Measurements from ENCODE around the gene ERN2.
A peak's percentile ranks its signal among the peaks of the same experiment; 100 is the strongest.

ERN2 gene

GRCh38 chr16:23678430-23679273 lies 34.4 kb downstream of the ERN2 start, which contains the start of gene PLK1:
TSS of gene PLK1 (plus strand) at chr16:23678889. CDS start at chr16:23678933, 44 bp downstream.
- no peaks in the 10 kb centered on the region for H3K27me3 ChIP-seq (ENCODE audit: control insufficient read depth in 5 of 5, insufficient read depth in 4 of 5, low read length in 5 of 5)
- no peaks in the 10 kb centered on the region for H3K9me3 ChIP-seq (ENCODE audit: control insufficient read depth in 5 of 5, low read length in 5 of 5)
- H3K4me1 ChIP-seq (ENCODE audit: control insufficient read depth in 5 of 5, insufficient read depth in 5 of 5, low read length in 5 of 5): peaks cover 0 to 16% (median 15%) of the 10 kb centered on the region in 5 donors
- peak within 1 kb of the TSS; percentile 68 to 80 (median 73) for H3K4me3 ChIP-seq (ENCODE audit: low read depth in 1 of 5, low read length in 5 of 5)
- H3K36me3 ChIP-seq (ENCODE audit: control insufficient read depth in 5 of 5, insufficient read depth in 5 of 5, low read length in 5 of 5): peaks cover 0 to 40% (median 22%) of the 10 kb centered on the region in 5 donors
- H3K27ac ChIP-seq (ENCODE audit: low read depth, low read length): no peak within 1 kb of the TSS
- H3K9ac ChIP-seq (ENCODE audit: low read length in 5 of 5): peak within 1 kb of the TSS in 4 of 5 donors; percentile 10 to 67 (median 45)

GRCh38 chr16:23676924-23677480 lies 36.0 kb downstream of the ERN2 start:
- H3K27ac ChIP-seq (ENCODE audit: low read depth, low read length): no peak overlapping the region
- H3K9ac ChIP-seq (ENCODE audit: low read length in 5 of 5): no peak overlapping the region
- H3K4me3 ChIP-seq (ENCODE audit: low read depth in 1 of 5, low read length in 5 of 5): no peak overlapping the region
- H3K9me3 ChIP-seq (ENCODE audit: control insufficient read depth in 5 of 5, low read length in 5 of 5): no peaks in the 10 kb centered on the region
- peaks cover 0 to 36% (median 17%) of the 10 kb centered on the region in 5 donors for H3K36me3 ChIP-seq (ENCODE audit: control insufficient read depth in 5 of 5, insufficient read depth in 5 of 5, low read length in 5 of 5)
- H3K4me1 ChIP-seq (ENCODE audit: control insufficient read depth in 5 of 5, insufficient read depth in 5 of 5, low read length in 5 of 5): peaks cover 0 to 16% (median 15%) of the 10 kb centered on the region in 5 donors
- H3K27me3 ChIP-seq (ENCODE audit: control insufficient read depth in 5 of 5, insufficient read depth in 4 of 5, low read length in 5 of 5): no peaks in the 10 kb centered on the region

- no peak overlapping the region for H3K4me3 ChIP-seq (ENCODE audit: low read depth in 1 of 5, low read length in 5 of 5)
Observed at GRCh38 chr16:23673971-23674614, 38.9 kb downstream of the ERN2 start.

GRCh38 chr16:23670137-23670776 lies 42.8 kb downstream of the ERN2 start:
- Histone ChIP-seq H3K36me3 (ENCODE audit: control insufficient read depth in 5 of 5, insufficient read depth in 5 of 5, low read length in 5 of 5) (peaks cover 28 to 77% (median 62%) of the 10 kb centered on the region in 5 donors), H3K4me3 (ENCODE audit: low read depth in 1 of 5, low read length in 5 of 5) (no peak overlapping the region), H3K4me1 (ENCODE audit: control insufficient read depth in 5 of 5, insufficient read depth in 5 of 5, low read length in 5 of 5) (no peaks in the 10 kb centered on the region), H3K27ac (ENCODE audit: low read depth, low read length) (no peak overlapping the region), H3K27me3 (ENCODE audit: control insufficient read depth in 5 of 5, insufficient read depth in 4 of 5, low read length in 5 of 5) (no peaks in the 10 kb centered on the region), H3K9ac (ENCODE audit: low read length in 5 of 5) (no peak overlapping the region), H3K9me3 (ENCODE audit: control insufficient read depth in 5 of 5, low read length in 5 of 5) (no peaks in the 10 kb centered on the region)

More at GRCh38 chr16:23673971-23674614, 38.9 kb downstream of the ERN2 start:
- H3K27me3 ChIP-seq (ENCODE audit: control insufficient read depth in 5 of 5, insufficient read depth in 4 of 5, low read length in 5 of 5): no peaks in the 10 kb centered on the region
- no peaks in the 10 kb centered on the region for H3K9me3 ChIP-seq (ENCODE audit: control insufficient read depth in 5 of 5, low read length in 5 of 5)
- no peak overlapping the region for H3K9ac ChIP-seq (ENCODE audit: low read length in 5 of 5)
- H3K36me3 ChIP-seq (ENCODE audit: control insufficient read depth in 5 of 5, insufficient read depth in 5 of 5, low read length in 5 of 5): peaks cover 2 to 45% (median 29%) of the 10 kb centered on the region in 5 donors
- H3K4me1 ChIP-seq (ENCODE audit: control insufficient read depth in 5 of 5, insufficient read depth in 5 of 5, low read length in 5 of 5): peaks cover 0 to 12% (median 11%) of the 10 kb centered on the region in 5 donors
- no peak overlapping the region for H3K27ac ChIP-seq (ENCODE audit: low read depth, low read length)

GRCh38 chr16:23668873-23669272 lies 44.1 kb downstream of the ERN2 start:
- Histone ChIP-seq H3K9me3 (ENCODE audit: control insufficient read depth in 5 of 5, low read length in 5 of 5) (no peaks in the 10 kb centered on the region), H3K4me3 (ENCODE audit: low read depth in 1 of 5, low read length in 5 of 5) (no peak overlapping the region), H3K27me3 (ENCODE audit: control insufficient read depth in 5 of 5, insufficient read depth in 4 of 5, low read length in 5 of 5) (no peaks in the 10 kb centered on the region), H3K27ac (ENCODE audit: low read depth, low read length) (no peak overlapping the region), H3K4me1 (ENCODE audit: control insufficient read depth in 5 of 5, insufficient read depth in 5 of 5, low read length in 5 of 5) (no peaks in the 10 kb centered on the region), H3K36me3 (ENCODE audit: control insufficient read depth in 5 of 5, insufficient read depth in 5 of 5, low read length in 5 of 5) (peaks cover 37 to 86% (median 76%) of the 10 kb centered on the region in 5 donors), H3K9ac (ENCODE audit: low read length in 5 of 5) (no peak overlapping the region)

- Histone ChIP-seq H3K4me1 (ENCODE audit: control insufficient read depth in 5 of 5, insufficient read depth in 5 of 5, low read length in 5 of 5) (no peaks in the 10 kb centered on the region), H3K9ac (ENCODE audit: low read length in 5 of 5) (no peak overlapping the region), H3K4me3 (ENCODE audit: low read depth in 1 of 5, low read length in 5 of 5) (no peak overlapping the region), H3K36me3 (ENCODE audit: control insufficient read depth in 5 of 5, insufficient read depth in 5 of 5, low read length in 5 of 5) (peaks cover 38 to 91% (median 80%) of the 10 kb centered on the region in 5 donors), H3K27ac (ENCODE audit: low read depth, low read length) (no peak overlapping the region), H3K9me3 (ENCODE audit: control insufficient read depth in 5 of 5, low read length in 5 of 5) (no peaks in the 10 kb centered on the region), H3K27me3 (ENCODE audit: control insufficient read depth in 5 of 5, insufficient read depth in 4 of 5, low read length in 5 of 5) (no peaks in the 10 kb centered on the region)
Observed at GRCh38 chr16:23668225-23668624, 44.8 kb downstream of the ERN2 start.

- Histone ChIP-seq H3K4me3 (ENCODE audit: low read depth in 1 of 5, low read length in 5 of 5) (no peak overlapping the region), H3K36me3 (ENCODE audit: control insufficient read depth in 5 of 5, insufficient read depth in 5 of 5, low read length in 5 of 5) (peaks cover 47 to 96% (median 88%) of the 10 kb centered on the region in 5 donors), H3K9me3 (ENCODE audit: control insufficient read depth in 5 of 5, low read length in 5 of 5) (no peaks in the 10 kb centered on the region), H3K27ac (ENCODE audit: low read depth, low read length) (no peak overlapping the region), H3K9ac (ENCODE audit: low read length in 5 of 5) (no peak overlapping the region), H3K4me1 (ENCODE audit: control insufficient read depth in 5 of 5, insufficient read depth in 5 of 5, low read length in 5 of 5) (no peaks in the 10 kb centered on the region), H3K27me3 (ENCODE audit: control insufficient read depth in 5 of 5, insufficient read depth in 4 of 5, low read length in 5 of 5) (no peaks in the 10 kb centered on the region)
Observed at GRCh38 chr16:23667355-23667659, 45.7 kb downstream of the ERN2 start.

- no peaks in the 10 kb centered on the region for H3K4me1 ChIP-seq (ENCODE audit: control insufficient read depth in 5 of 5, insufficient read depth in 5 of 5, low read length in 5 of 5)
- no peaks in the 10 kb centered on the region for H3K27me3 ChIP-seq (ENCODE audit: control insufficient read depth in 5 of 5, insufficient read depth in 4 of 5, low read length in 5 of 5)
- no peak overlapping the region for H3K9ac ChIP-seq (ENCODE audit: low read length in 5 of 5)
- peaks cover 50 to 96% (median 90%) of the 10 kb centered on the region in 5 donors for H3K36me3 ChIP-seq (ENCODE audit: control insufficient read depth in 5 of 5, insufficient read depth in 5 of 5, low read length in 5 of 5)
- H3K27ac ChIP-seq (ENCODE audit: low read depth, low read length): no peak overlapping the region
- no peak overlapping the region for H3K4me3 ChIP-seq (ENCODE audit: low read depth in 1 of 5, low read length in 5 of 5)
- no peaks in the 10 kb centered on the region for H3K9me3 ChIP-seq (ENCODE audit: control insufficient read depth in 5 of 5, low read length in 5 of 5)
Observed at GRCh38 chr16:23666571-23667354, 46.3 kb downstream of the ERN2 start.

- H3K36me3 ChIP-seq (ENCODE audit: control insufficient read depth in 5 of 5, insufficient read depth in 5 of 5, low read length in 5 of 5): peaks cover 71 to 99% (median 92%) of the 10 kb centered on the region in 5 donors
- H3K27ac ChIP-seq (ENCODE audit: low read depth, low read length): no peak overlapping the region
- H3K4me1 ChIP-seq (ENCODE audit: control insufficient read depth in 5 of 5, insufficient read depth in 5 of 5, low read length in 5 of 5): no peaks in the 10 kb centered on the region
- H3K9me3 ChIP-seq (ENCODE audit: control insufficient read depth in 5 of 5, low read length in 5 of 5): no peaks in the 10 kb centered on the region
- H3K27me3 ChIP-seq (ENCODE audit: control insufficient read depth in 5 of 5, insufficient read depth in 4 of 5, low read length in 5 of 5): no peaks in the 10 kb centered on the region
- no peak overlapping the region for H3K9ac ChIP-seq (ENCODE audit: low read length in 5 of 5)
- H3K4me3 ChIP-seq (ENCODE audit: low read depth in 1 of 5, low read length in 5 of 5): no peak overlapping the region
Observed at GRCh38 chr16:23663918-23664317, 49.1 kb downstream of the ERN2 start.
